ENCODE measurements around the gene CNIH1.

GRCh38 chr14:54424479-54424901 lies 16.7 kb downstream of the CNIH1 start:
- TF ChIP-seq CTCF (IDR thresholded peaks at IDR 0.05 in 4 of 5, conservative IDR thresholded peaks at IDR 0.05 in 1 of 5): no peak
- no peak for TF ChIP-seq POLR2A (IDR thresholded peaks at IDR 0.05)
